Sigmoid colon (tissue), 4 donors: ENCODE measurements around the gene PAQR8.

Experiments
- POLR2AphosphoS5 ChIP-seq, 4 donors: sonication (generic); formaldehyde crosslinking; IDR thresholded peaks; one replicate each; pipeline ENCODE4 v1.6.1; 2017; ENCODE audit warnings: antibody characterized with exemption in 4 of 4
- TF ChIP-seq, protein P1 (sequence below), 4 experiments: fragments of 450-650 bp in 3 of 4; fragments of 200-600 bp in 1 of 4; IDR thresholded peaks; one replicate each; pipeline ENCODE4 v1.5.1; 2016 to 2019; ENCODE audit warnings: antibody characterized with exemption in 4 of 4, mild to moderate bottlenecking in 3 of 4, moderate library complexity in 2 of 4

DNA sequence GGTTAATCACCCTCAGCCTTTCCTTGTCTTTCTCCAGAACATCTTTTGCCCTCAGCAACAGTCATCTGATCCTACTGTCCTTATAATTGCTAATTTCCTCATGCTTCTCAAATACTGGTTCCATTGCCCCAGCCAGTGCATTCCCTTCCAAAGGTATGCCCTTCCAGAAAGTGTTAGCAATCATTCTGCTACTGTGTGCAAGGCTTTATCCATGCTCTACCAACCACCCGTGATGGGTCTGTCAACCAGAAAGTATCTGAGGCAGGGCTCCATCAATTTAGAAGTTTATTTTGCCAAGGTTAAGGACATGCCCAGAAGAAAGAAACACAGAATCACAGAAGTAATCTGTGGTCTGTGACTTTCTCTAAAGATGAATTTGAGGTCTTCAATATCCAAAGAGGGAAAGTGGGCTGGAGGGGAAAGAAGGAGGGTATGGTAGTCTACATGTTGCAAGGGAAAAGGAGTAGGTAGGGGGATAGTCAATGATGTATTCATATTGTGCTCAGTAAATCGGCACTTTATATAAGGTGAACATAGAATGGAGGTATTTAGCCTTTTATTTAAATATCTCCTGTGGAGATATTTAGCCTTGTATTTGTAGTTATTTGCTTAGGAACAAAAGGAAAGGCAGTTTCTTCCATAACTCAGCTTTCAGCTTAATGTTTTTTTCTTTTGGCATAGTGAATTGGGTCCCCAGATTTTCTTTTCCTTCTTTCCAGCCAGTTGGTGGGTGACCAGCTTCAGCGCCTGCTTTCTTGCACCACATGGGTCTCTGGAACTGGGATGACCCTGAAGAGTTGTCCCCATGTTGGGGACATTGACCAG is 35.2 kb upstream of the PAQR8 start:
- TF ChIP-seq, protein P1, sequence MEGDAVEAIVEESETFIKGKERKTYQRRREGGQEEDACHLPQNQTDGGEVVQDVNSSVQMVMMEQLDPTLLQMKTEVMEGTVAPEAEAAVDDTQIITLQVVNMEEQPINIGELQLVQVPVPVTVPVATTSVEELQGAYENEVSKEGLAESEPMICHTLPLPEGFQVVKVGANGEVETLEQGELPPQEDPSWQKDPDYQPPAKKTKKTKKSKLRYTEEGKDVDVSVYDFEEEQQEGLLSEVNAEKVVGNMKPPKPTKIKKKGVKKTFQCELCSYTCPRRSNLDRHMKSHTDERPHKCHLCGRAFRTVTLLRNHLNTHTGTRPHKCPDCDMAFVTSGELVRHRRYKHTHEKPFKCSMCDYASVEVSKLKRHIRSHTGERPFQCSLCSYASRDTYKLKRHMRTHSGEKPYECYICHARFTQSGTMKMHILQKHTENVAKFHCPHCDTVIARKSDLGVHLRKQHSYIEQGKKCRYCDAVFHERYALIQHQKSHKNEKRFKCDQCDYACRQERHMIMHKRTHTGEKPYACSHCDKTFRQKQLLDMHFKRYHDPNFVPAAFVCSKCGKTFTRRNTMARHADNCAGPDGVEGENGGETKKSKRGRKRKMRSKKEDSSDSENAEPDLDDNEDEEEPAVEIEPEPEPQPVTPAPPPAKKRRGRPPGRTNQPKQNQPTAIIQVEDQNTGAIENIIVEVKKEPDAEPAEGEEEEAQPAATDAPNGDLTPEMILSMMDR (IDR thresholded peaks at IDR 0.05): no peak
- no peak for TF ChIP-seq POLR2AphosphoS5 (IDR thresholded peaks at IDR 0.05)
